HL-60 (cell line): ENCODE measurements around the gene SSRP1.

Experiments used
- CTCF ChIP-seq: IDR thresholded peaks from one replicate; pipeline ENCODE4 v1.5.1; 2011; ENCODE audit warnings: low read length, control low read depth, inconsistent platforms; ENCODE audit not compliant: insufficient read depth
- GABPA ChIP-seq: IDR thresholded peaks from 2 replicates; pipeline ENCODE4 v1.6.1; 2012; ENCODE audit warnings: low read depth
- POLR2AphosphoS5 ChIP-seq: IDR thresholded peaks from 2 replicates; pipeline ENCODE4 v1.6.1; 2012; ENCODE audit warnings: low read depth
- REST ChIP-seq: IDR thresholded peaks from 2 replicates; pipeline ENCODE4 v1.6.1; 2012; ENCODE audit warnings: low read depth; ENCODE audit not compliant: insufficient replicate concordance
- SPI1 ChIP-seq: IDR thresholded peaks from 2 replicates; pipeline ENCODE4 v1.6.1; 2012; ENCODE audit warnings: low read depth, mild to moderate bottlenecking, borderline replicate concordance

GRCh38 chr11:57354699-57355098 is 19.0 kb upstream of the SSRP1 start:
- TF ChIP-seq CTCF (no peak), REST (no peak), POLR2AphosphoS5 (peak; percentile 82), SPI1 (peak; percentile 40; the same call in 1 of the 2 replicates), GABPA (no peak)
